ENCODE results near the gene SBNO2.

DNA sequence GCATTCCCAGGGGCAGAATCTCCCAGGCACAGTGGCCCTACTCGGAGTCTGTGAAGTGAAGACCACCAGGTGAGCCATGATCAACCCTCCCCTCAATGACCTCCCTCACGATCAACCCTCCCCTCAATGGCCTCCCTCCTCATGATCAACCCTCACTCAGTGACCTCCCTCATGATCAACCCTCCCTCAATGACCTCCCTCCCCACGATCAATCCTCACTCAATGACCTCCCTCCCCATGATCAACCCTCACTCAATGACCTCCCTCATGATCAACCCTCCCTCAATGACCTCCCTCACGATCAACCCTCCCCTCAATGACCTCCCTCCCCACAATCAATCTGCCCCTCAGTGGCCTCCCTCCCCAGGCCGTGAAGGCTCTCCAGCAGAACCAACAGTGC lies 32.1 kb downstream of the SBNO2 start:
- TF ChIP-seq, protein P1, sequence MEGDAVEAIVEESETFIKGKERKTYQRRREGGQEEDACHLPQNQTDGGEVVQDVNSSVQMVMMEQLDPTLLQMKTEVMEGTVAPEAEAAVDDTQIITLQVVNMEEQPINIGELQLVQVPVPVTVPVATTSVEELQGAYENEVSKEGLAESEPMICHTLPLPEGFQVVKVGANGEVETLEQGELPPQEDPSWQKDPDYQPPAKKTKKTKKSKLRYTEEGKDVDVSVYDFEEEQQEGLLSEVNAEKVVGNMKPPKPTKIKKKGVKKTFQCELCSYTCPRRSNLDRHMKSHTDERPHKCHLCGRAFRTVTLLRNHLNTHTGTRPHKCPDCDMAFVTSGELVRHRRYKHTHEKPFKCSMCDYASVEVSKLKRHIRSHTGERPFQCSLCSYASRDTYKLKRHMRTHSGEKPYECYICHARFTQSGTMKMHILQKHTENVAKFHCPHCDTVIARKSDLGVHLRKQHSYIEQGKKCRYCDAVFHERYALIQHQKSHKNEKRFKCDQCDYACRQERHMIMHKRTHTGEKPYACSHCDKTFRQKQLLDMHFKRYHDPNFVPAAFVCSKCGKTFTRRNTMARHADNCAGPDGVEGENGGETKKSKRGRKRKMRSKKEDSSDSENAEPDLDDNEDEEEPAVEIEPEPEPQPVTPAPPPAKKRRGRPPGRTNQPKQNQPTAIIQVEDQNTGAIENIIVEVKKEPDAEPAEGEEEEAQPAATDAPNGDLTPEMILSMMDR (IDR thresholded peaks at IDR 0.05), result no peak
- TF ChIP-seq EP300 (IDR thresholded peaks at IDR 0.05), result no peak
- no peak for TF ChIP-seq POLR2AphosphoS5 (IDR thresholded peaks at IDR 0.05)
- TF ChIP-seq POLR2A (IDR thresholded peaks at IDR 0.05), result no peak

Data from stomach (tissue), 4 donors.